Upper lobe of left lung (tissue), 6 donors: ENCODE results near the gene ZNF214. TPM values are rescaled to one million over a fixed set of nuclear protein-coding genes. Genes with fewer than 3 reads are reported as not detected.
A peak's percentile ranks its signal among the peaks of the same experiment; 100 is the strongest.

Experiments
- ATAC-seq, 2 donors: fragments of 200-7000 bp; cut with Tn5 transposase; one replicate each; pipeline ENCODE4 v1.9.1; 2022; ENCODE audit warnings: mild to moderate bottlenecking in 2 of 2, moderate library complexity in 2 of 2; ENCODE audit not compliant: low FRiP score in 2 of 2
- DNase-seq, 2 donors: peaks; one replicate each; pipeline ENCODE4 v3.0.0-alpha.2; 2019 to 2020
- H3K27ac ChIP-seq, 4 donors: fragments of 200-600 bp; sonication (generic); one replicate each; pipeline ENCODE4 v1.5.1; 2016 to 2019
- H3K27me3 ChIP-seq, 4 donors: fragments of 200-600 bp; sonication (generic); one replicate each; pipeline ENCODE4 v1.5.1; 2017 to 2019
- H3K36me3 ChIP-seq, 4 donors: fragments of 200-600 bp; sonication (generic); one replicate each; pipeline ENCODE4 v1.5.1; 2016 to 2019
- H3K4me1 ChIP-seq, 4 donors: fragments of 200-600 bp; sonication (generic); one replicate each; pipeline ENCODE4 v1.5.1; 2018 to 2019
- H3K4me3 ChIP-seq, 4 donors: fragments of 200-600 bp; sonication (generic); one replicate each; pipeline ENCODE4 v1.5.1; 2017 to 2019; ENCODE audit warnings: mild to moderate bottlenecking in 2 of 4, moderate library complexity in 1 of 4
- H3K9me3 ChIP-seq, 4 donors: fragments of 200-600 bp; sonication (generic); one replicate each; pipeline ENCODE4 v1.5.1; 2018 to 2019
- EP300 ChIP-seq, 4 donors: sonication (generic); formaldehyde crosslinking; IDR thresholded peaks; one replicate each; pipeline ENCODE4 v1.5.1; 2017; ENCODE audit warnings: antibody characterized with exemption in 4 of 4, control low read depth in 2 of 4
- POLR2A ChIP-seq, 4 donors: fragments of 450-650 bp; IDR thresholded peaks; one replicate each; pipeline ENCODE4 v1.5.1; 2016 to 2017; ENCODE audit warnings: antibody characterized with exemption in 4 of 4, mild to moderate bottlenecking in 2 of 4
- POLR2AphosphoS5 ChIP-seq, 2 donors: sonication (generic); formaldehyde crosslinking; IDR thresholded peaks; one replicate each; pipeline ENCODE4 v1.5.1; 2017; ENCODE audit warnings: antibody characterized with exemption in 2 of 2
- WGBS, 2 donors: methylation state at CpG; one replicate each; pipeline ENCODE4 v1.1.5; 2017 to 2018; 5-methylcytosine and 5-hydroxymethylcytosine counted together
- total RNA-seq, 6 donors: library from RNA; depleted of rRNA in 4 of 6; stranded (reverse); fragments of >200 nt in 4 of 6; gene quantifications; one replicate each; pipeline versions ENCODE4 v1.1.0 to v1.2.1, GENCODE V29; 2016 to 2021
- TF ChIP-seq, protein P1 (sequence below), 6 experiments: fragments of 450-650 bp in 4 of 6; fragments of 200-600 bp in 2 of 6; sonication (generic) in 2 of 6; IDR thresholded peaks; one replicate each; pipeline ENCODE4 v1.5.1; 2016 to 2019; ENCODE audit warnings: antibody characterized with exemption in 6 of 6
- donor health status: DM: no; HTN: no; CAD: no; lungs with moderate emphysema.
- donor health status: DM: no; HTN: yes; CAD: no; lungs with severe emphysema.

Gene ZNF214
- total RNA-seq, 6 donors from 2014 or later, result 0.33 to 9.0 (median 2.5) TPM

DNA sequence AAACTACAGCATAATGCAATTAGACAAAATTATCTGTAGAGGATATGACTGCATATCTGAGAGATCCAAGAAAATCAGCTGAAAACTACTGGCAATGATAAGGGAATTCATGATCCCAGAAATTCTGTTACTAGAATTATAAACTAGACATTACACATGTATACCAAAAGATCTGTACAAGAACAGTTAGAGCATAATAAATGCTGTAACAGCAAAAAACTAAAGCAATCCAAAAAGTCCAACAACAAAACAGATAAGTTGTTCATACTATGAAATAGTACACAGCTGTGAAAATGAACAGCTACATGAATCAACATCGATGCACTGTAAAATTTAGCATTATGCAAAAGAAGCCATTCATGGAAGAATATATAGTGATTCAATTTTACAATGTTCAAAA is 6.0 kb downstream of the ZNF214 start:
- 92 to 94% methylated on average over 1 of the region's 1 CpG for WGBS, 2 donors
- TF ChIP-seq, protein P1, sequence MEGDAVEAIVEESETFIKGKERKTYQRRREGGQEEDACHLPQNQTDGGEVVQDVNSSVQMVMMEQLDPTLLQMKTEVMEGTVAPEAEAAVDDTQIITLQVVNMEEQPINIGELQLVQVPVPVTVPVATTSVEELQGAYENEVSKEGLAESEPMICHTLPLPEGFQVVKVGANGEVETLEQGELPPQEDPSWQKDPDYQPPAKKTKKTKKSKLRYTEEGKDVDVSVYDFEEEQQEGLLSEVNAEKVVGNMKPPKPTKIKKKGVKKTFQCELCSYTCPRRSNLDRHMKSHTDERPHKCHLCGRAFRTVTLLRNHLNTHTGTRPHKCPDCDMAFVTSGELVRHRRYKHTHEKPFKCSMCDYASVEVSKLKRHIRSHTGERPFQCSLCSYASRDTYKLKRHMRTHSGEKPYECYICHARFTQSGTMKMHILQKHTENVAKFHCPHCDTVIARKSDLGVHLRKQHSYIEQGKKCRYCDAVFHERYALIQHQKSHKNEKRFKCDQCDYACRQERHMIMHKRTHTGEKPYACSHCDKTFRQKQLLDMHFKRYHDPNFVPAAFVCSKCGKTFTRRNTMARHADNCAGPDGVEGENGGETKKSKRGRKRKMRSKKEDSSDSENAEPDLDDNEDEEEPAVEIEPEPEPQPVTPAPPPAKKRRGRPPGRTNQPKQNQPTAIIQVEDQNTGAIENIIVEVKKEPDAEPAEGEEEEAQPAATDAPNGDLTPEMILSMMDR (IDR thresholded peaks at IDR 0.05), result no peak
- TF ChIP-seq POLR2AphosphoS5 (IDR thresholded peaks at IDR 0.05) (no peak), POLR2A (IDR thresholded peaks at IDR 0.05) (no peak), EP300 (IDR thresholded peaks at IDR 0.05) (no peak)
- no peak for ATAC-seq

DNA sequence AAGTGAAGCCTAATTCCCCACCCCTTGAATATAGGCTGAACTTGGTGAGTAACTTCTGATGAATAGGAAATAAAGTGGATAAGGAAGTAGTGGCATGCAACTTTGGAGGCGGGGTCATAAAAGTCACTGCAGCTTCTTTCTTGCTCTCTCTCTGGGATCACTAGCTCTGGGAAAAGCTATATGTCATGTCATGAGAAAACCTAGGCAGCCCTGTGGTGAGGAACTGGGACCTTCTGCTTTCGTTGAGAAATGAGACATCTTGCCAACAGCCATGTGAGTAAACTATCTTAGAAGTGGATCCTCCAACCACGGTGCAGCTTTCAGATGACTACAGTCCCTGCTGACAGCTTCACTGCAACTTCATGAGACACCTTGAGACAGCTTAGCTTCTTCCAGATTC is 15.7 kb downstream of the ZNF214 start:
- ATAC-seq, result peak in 1 of 2 donors; percentile 59

More for the DNA sequence above, 6.0 kb downstream of the ZNF214 start:
- H3K27ac ChIP-seq, result no peak overlapping the region
- H3K36me3 ChIP-seq, result no peaks in the 10 kb centered on the region
- peaks cover 0 to 5% (median 3%) of the 10 kb centered on the region in 4 donors for H3K4me1 ChIP-seq
- no peak overlapping the region for H3K4me3 ChIP-seq
- no peaks in the 10 kb centered on the region for H3K9me3 ChIP-seq
- no peak for DNase-seq
- no peaks in the 10 kb centered on the region for H3K27me3 ChIP-seq

DNA sequence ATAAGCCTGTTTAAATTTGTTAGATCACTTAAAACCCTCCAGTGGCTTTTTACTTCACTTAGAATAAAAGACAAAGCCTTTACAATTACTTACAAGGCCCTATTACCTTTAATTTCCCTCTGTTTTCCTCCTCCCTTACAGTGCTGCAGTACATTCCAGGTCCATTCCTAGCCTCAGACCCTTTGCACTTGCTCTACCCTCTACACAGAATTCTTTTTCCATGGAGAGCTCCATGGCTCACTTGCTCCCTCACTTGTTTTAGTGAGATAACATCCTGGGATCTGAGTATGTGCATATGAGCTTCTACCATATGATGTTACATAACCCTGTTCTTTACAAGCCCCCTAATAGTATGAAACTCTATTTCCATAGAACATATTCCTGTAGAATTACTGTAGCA is 24.4 kb downstream of the ZNF214 start:
- TF ChIP-seq, protein P1 (IDR thresholded peaks at IDR 0.05), result no peak
- TF ChIP-seq POLR2AphosphoS5 (IDR thresholded peaks at IDR 0.05), result no peak
- no peak for TF ChIP-seq EP300 (IDR thresholded peaks at IDR 0.05)
- Histone ChIP-seq H3K27me3 (no peaks in the 10 kb centered on the region), H3K4me3 (no peak overlapping the region), H3K36me3 (peaks cover 0 to 9% (median 0%) of the 10 kb centered on the region in 4 donors), H3K4me1 (no peaks in the 10 kb centered on the region), H3K9me3 (no peaks in the 10 kb centered on the region), H3K27ac (no peak overlapping the region)
- no peak for DNase-seq
- ATAC-seq, result no peak

More for the DNA sequence above, 15.7 kb downstream of the ZNF214 start:
- H3K27me3 ChIP-seq, result no peaks in the 10 kb centered on the region
- no peak overlapping the region for H3K4me3 ChIP-seq
- WGBS, 2 donors, result 37 to 42% methylated on average over 3 of the region's 3 CpGs
- TF ChIP-seq, protein P1 (IDR thresholded peaks at IDR 0.05), result no peak
- no peak for TF ChIP-seq POLR2A (IDR thresholded peaks at IDR 0.05)
- no peak for TF ChIP-seq POLR2AphosphoS5 (IDR thresholded peaks at IDR 0.05)
- no peak for TF ChIP-seq EP300 (IDR thresholded peaks at IDR 0.05)
- DNase-seq, result no peak
- no peaks in the 10 kb centered on the region for H3K4me1 ChIP-seq
- no peak overlapping the region for H3K27ac ChIP-seq
- no peaks in the 10 kb centered on the region for H3K9me3 ChIP-seq
- peaks cover 0 to 14% (median 0%) of the 10 kb centered on the region in 4 donors for H3K36me3 ChIP-seq

DNA sequence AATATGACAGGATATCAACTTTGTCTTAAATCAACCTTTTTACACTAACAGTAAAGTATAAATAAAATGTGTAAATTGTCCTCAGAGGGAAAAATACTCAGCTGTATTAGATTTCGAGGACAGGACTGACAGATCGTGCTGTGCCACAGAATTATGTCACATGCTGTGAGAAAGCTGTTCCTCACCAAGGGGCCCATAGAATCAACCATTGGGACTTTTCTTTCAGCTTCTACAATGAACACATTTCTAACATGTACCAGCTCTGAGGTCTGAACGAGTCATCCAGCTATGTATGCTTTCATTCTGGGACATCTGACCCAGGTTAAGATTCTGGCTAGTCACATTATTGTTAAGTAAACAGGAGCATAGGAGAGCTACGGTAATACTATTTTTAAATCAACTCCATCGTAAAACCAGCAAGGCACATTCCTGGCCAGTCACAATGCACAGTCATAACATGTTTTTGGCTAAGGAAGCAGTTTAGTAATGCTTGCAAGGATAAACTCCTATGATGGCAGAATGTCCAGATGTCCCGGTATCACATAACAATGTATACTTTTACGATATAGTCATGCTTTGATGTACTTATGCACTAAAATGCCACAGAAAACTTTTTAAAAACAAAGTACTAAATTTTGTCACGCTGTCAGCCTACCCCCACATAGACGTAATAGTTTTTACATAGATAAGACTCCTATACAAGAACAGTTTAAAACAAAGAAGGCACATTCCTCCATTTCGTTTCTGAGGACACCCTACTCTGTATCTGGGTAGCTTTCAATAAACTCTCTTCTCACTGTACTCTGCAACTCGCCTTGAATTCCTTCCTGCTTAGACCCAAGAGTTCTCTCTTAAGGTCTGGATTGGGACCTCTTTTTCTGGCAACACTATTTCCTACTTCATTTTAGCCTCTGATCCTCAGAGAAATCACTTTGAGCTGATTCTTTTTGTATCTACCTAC is 27.4 kb downstream of the ZNF214 start:
- 53 to 60% methylated on average over 11 of the region's 11 CpGs for WGBS, 2 donors
- no peak overlapping the region for H3K4me3 ChIP-seq
- H3K27me3 ChIP-seq, result no peaks in the 10 kb centered on the region
- DNase-seq (no peak), ATAC-seq (no peak)
- no peaks in the 10 kb centered on the region for H3K36me3 ChIP-seq
- no peaks in the 10 kb centered on the region for H3K4me1 ChIP-seq
- TF ChIP-seq, protein P1 (IDR thresholded peaks at IDR 0.05), result no peak
- no peak for TF ChIP-seq EP300 (IDR thresholded peaks at IDR 0.05)
- no peak for TF ChIP-seq POLR2AphosphoS5 (IDR thresholded peaks at IDR 0.05)
- no peak for TF ChIP-seq POLR2A (IDR thresholded peaks at IDR 0.05)
- H3K9me3 ChIP-seq, result no peaks in the 10 kb centered on the region
- no peak overlapping the region for H3K27ac ChIP-seq
